Measurements from ENCODE around the gene FAM209B. TPM values are rescaled to one million over a fixed set of nuclear protein-coding genes. Genes with fewer than 3 reads are reported as not detected.

FAM209B gene
- total and polyA plus RNA-seq, 2 experiments from 2014 or later = not detected

DNA sequence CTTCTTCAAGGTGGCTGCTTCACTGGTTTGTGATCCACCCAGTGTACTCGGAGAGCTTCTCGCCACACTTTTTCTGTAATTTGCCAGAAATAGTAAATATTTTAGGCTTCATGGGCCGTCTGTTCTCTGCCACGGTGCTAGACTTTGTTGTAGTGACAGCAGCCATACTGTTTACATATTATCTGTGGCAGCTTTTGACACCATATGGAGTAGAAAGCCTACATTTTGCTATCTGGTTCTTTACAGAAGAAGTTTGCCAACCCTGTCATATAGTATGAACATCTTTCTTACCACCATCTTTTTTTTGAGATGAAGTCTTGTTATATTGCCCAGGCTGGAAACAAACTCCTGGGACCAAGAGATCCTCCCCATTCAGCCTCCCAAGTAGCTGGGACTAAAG lies 32.5 kb downstream of the FAM209B start:
- no peak overlapping the region for H3K4me3 ChIP-seq
- no peaks in the 10 kb centered on the region for H3K27me3 ChIP-seq
- 92% methylated on average over 4 of the region's 4 CpGs for WGBS (ENCODE audit: low lambda C conversion rate, missing lambda C conversion rate)
- no peaks in the 10 kb centered on the region for H3K4me1 ChIP-seq (ENCODE audit: insufficient read depth)
- DNase-seq (ENCODE audit: low spot score) = no peak
- no peaks in the 10 kb centered on the region for H4K20me1 ChIP-seq (ENCODE audit: insufficient read depth, poor library complexity, severe bottlenecking)
- H3K9me3 ChIP-seq (ENCODE audit: low read depth) = no peaks in the 10 kb centered on the region
- no peaks in the 10 kb centered on the region for H3K36me3 ChIP-seq (replicated peaks; ENCODE audit: insufficient read depth, low read depth)
- no peak overlapping the region for H2AFZ ChIP-seq
- TF ChIP-seq EZH2 (IDR thresholded peaks at IDR 0.05; ENCODE audit: borderline replicate concordance) = no peak
- TF ChIP-seq, protein P1, sequence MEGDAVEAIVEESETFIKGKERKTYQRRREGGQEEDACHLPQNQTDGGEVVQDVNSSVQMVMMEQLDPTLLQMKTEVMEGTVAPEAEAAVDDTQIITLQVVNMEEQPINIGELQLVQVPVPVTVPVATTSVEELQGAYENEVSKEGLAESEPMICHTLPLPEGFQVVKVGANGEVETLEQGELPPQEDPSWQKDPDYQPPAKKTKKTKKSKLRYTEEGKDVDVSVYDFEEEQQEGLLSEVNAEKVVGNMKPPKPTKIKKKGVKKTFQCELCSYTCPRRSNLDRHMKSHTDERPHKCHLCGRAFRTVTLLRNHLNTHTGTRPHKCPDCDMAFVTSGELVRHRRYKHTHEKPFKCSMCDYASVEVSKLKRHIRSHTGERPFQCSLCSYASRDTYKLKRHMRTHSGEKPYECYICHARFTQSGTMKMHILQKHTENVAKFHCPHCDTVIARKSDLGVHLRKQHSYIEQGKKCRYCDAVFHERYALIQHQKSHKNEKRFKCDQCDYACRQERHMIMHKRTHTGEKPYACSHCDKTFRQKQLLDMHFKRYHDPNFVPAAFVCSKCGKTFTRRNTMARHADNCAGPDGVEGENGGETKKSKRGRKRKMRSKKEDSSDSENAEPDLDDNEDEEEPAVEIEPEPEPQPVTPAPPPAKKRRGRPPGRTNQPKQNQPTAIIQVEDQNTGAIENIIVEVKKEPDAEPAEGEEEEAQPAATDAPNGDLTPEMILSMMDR (IDR thresholded peaks at IDR 0.05; ENCODE audit: poor library complexity) = no peak
- no peak for TF ChIP-seq EZH2phosphoT487 (IDR thresholded peaks at IDR 0.05; ENCODE audit: low read depth, severe bottlenecking, unreplicated experiment)
- no peaks in the 10 kb centered on the region for H3K79me2 ChIP-seq
- H3K4me2 ChIP-seq = no peak overlapping the region
- H3K27ac ChIP-seq = no peak overlapping the region
- H3K9me2 ChIP-seq (replicated peaks; ENCODE audit: insufficient read depth) = no peaks in the 10 kb centered on the region

DNA sequence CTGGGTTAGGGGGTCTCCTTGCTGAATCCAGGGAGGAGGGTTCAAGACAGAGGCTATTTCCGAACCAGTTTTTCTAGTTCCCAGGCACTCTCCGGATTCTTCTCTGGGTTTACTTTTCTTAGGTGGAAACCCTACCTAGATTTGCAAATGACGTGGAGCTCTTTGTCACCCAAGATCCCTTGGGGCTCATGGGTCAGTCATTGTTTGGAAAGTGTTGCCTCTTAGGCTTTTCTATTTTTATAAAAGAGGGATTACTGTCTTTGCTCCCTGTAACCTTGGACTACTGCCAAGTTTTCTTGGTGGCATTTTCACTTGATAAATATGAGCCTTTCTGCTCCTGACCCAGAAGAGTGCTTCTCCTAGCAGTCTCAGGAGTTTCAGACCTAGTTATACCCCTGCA lies 33.6 kb downstream of the FAM209B start:
- peak overlapping the region; percentile 49 for H3K27ac ChIP-seq
- H3K4me3 ChIP-seq = no peak overlapping the region
- 33% methylated on average over 3 of the region's 3 CpGs for WGBS (ENCODE audit: low lambda C conversion rate, missing lambda C conversion rate)
- no peak for TF ChIP-seq EZH2phosphoT487 (IDR thresholded peaks at IDR 0.05; ENCODE audit: low read depth, severe bottlenecking, unreplicated experiment)
- TF ChIP-seq, protein P1 (IDR thresholded peaks at IDR 0.05; ENCODE audit: poor library complexity) = no peak
- TF ChIP-seq EZH2 (IDR thresholded peaks at IDR 0.05; ENCODE audit: borderline replicate concordance) = no peak
- no peak overlapping the region for H2AFZ ChIP-seq
- no peaks in the 10 kb centered on the region for H3K9me2 ChIP-seq (replicated peaks; ENCODE audit: insufficient read depth)
- H3K9me3 ChIP-seq (ENCODE audit: low read depth) = no peaks in the 10 kb centered on the region
- no peaks in the 10 kb centered on the region for H3K27me3 ChIP-seq
- peak overlapping the region; percentile 21 for H3K4me2 ChIP-seq
- peak; percentile 49 for DNase-seq (ENCODE audit: low spot score)
- H3K36me3 ChIP-seq (replicated peaks; ENCODE audit: insufficient read depth, low read depth) = no peaks in the 10 kb centered on the region
- no peaks in the 10 kb centered on the region for H3K79me2 ChIP-seq
- H4K20me1 ChIP-seq (ENCODE audit: insufficient read depth, poor library complexity, severe bottlenecking) = no peaks in the 10 kb centered on the region
- H3K4me1 ChIP-seq (ENCODE audit: insufficient read depth) = no peaks in the 10 kb centered on the region

DNA sequence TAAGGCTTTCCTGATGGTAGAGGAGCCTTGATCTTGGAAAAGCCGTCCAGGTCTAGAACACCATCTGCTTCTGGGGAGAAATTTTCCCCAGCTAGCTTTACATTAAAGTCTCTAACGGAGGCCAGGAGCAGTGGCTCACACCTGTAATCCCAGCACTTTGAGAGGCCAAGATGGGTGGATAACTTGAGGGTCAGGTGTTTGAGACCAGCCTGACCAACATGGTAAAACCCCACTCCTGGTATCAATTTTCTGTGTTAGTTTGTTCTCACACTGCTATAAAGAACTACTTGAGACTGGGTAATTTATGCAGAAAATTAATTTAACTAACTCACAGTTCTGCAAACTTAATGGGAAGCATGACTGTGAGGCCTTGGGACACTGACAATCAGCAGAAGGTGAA lies 37.8 kb downstream of the FAM209B start:
- no peaks in the 10 kb centered on the region for H3K79me2 ChIP-seq
- H3K4me2 ChIP-seq = no peak overlapping the region
- 32% methylated on average over 2 of the region's 2 CpGs for WGBS (ENCODE audit: low lambda C conversion rate, missing lambda C conversion rate)
- no peaks in the 10 kb centered on the region for H3K9me2 ChIP-seq (replicated peaks; ENCODE audit: insufficient read depth)
- TF ChIP-seq EZH2 (IDR thresholded peaks at IDR 0.05; ENCODE audit: borderline replicate concordance) (no peak), EZH2phosphoT487 (IDR thresholded peaks at IDR 0.05; ENCODE audit: low read depth, severe bottlenecking, unreplicated experiment) (no peak)
- TF ChIP-seq, protein P1 (IDR thresholded peaks at IDR 0.05; ENCODE audit: poor library complexity) = no peak
- no peak overlapping the region for H2AFZ ChIP-seq
- no peaks in the 10 kb centered on the region for H3K4me1 ChIP-seq (ENCODE audit: insufficient read depth)
- H3K4me3 ChIP-seq = no peak overlapping the region
- no peak overlapping the region for H3K27ac ChIP-seq
- no peaks in the 10 kb centered on the region for H3K36me3 ChIP-seq (replicated peaks; ENCODE audit: insufficient read depth, low read depth)
- H3K27me3 ChIP-seq = no peaks in the 10 kb centered on the region
- no peaks in the 10 kb centered on the region for H4K20me1 ChIP-seq (ENCODE audit: insufficient read depth, poor library complexity, severe bottlenecking)
- DNase-seq (ENCODE audit: low spot score) = no peak
- no peaks in the 10 kb centered on the region for H3K9me3 ChIP-seq (ENCODE audit: low read depth)

DNA sequence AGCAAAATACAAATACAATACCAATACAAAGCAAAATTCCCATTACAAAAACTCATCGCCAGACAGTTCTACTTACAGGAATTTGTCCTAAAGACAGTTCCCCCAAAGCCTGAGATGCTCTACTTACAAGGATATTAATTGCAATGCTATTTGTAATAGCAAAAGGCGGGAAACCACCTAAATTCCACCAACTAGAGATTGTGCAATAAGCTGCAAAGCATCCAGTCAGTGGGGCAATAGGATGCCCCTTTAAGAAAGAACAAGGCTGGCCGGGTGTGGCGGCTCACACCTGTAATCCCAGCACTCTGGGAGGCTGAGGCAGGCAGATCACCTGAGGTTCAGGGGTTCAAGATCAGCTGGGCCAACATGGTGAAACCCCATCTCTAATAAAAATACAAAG lies 39.1 kb downstream of the FAM209B start:
- no peaks in the 10 kb centered on the region for H4K20me1 ChIP-seq (ENCODE audit: insufficient read depth, poor library complexity, severe bottlenecking)
- TF ChIP-seq, protein P1 (IDR thresholded peaks at IDR 0.05; ENCODE audit: poor library complexity) = no peak
- TF ChIP-seq EZH2 (IDR thresholded peaks at IDR 0.05; ENCODE audit: borderline replicate concordance) (no peak), EZH2phosphoT487 (IDR thresholded peaks at IDR 0.05; ENCODE audit: low read depth, severe bottlenecking, unreplicated experiment) (no peak)
- H2AFZ ChIP-seq = no peak overlapping the region
- H3K27me3 ChIP-seq = no peaks in the 10 kb centered on the region
- H3K9me3 ChIP-seq (ENCODE audit: low read depth) = no peaks in the 10 kb centered on the region
- H3K4me3 ChIP-seq = no peak overlapping the region
- no peak overlapping the region for H3K4me2 ChIP-seq
- H3K27ac ChIP-seq = no peak overlapping the region
- no peaks in the 10 kb centered on the region for H3K9me2 ChIP-seq (replicated peaks; ENCODE audit: insufficient read depth)
- no peaks in the 10 kb centered on the region for H3K4me1 ChIP-seq (ENCODE audit: insufficient read depth)
- no peaks in the 10 kb centered on the region for H3K79me2 ChIP-seq
- H3K36me3 ChIP-seq (replicated peaks; ENCODE audit: insufficient read depth, low read depth) = no peaks in the 10 kb centered on the region
- no peak for DNase-seq (ENCODE audit: low spot score)
- 92% methylated on average over 4 of the region's 4 CpGs for WGBS (ENCODE audit: low lambda C conversion rate, missing lambda C conversion rate)

Data from hepatocyte (in vitro differentiated cells).